Activated naive CD8-positive, alpha-beta T cell treated with anti-CD3 and anti-CD28 coated beads, Interleukin-2, amount 50 U/mL, for 24 hours (primary cell): ENCODE results near the gene ARID3B.

Experiments used
- ATAC-seq: fragments of 150-1000 bp; cut with Tn5 transposase; one replicate; pipeline ENCODE4 v1.10.0; 2021
- DNase-seq: peaks from one replicate; pipeline ENCODE4 v3.0.0; 2021
- H3K27ac Mint-ChIP-seq: one replicate; pipeline ENCODE4 v1.8.0; 2021; ENCODE audit warnings: mild to moderate bottlenecking, mixed read lengths
- H3K27me3 Mint-ChIP-seq: one replicate; pipeline ENCODE4 v1.8.0; 2021; ENCODE audit warnings: mixed read lengths
- H3K36me3 Mint-ChIP-seq: one replicate; pipeline ENCODE4 v1.8.0; 2021; ENCODE audit warnings: low read depth, mixed read lengths
- H3K4me1 Mint-ChIP-seq: one replicate; pipeline ENCODE4 v1.8.0; 2021; ENCODE audit warnings: mixed read lengths
- H3K4me3 Mint-ChIP-seq: one replicate; pipeline ENCODE4 v1.8.0; 2021; ENCODE audit warnings: mild to moderate bottlenecking, moderate library complexity, mixed read lengths
- H3K9me3 Mint-ChIP-seq: one replicate; pipeline ENCODE4 v1.8.0; 2021; ENCODE audit warnings: mixed read lengths

Gene ARID3B

DNA sequence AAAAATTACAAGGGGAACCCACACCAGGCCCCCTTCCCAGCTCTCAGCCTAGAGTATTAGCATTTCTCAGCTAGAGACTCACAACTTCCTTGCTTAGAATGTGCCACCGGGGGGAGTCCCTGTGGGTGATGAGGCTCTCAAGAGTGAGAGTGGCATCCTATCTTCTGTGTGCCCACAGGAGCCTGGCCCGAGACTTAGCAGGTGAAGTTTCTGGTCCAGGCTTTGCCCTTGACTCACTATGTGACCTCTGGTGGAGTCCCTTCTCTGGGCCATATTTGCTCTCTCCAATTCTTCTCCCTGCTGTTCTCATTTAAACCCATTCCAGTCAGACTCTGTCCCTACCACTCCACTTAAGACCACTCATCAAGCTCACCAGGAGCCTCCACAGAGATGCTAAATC is 92.8 kb downstream of the ARID3B start:
- H3K27me3 Mint-ChIP-seq = no peaks in the 10 kb centered on the region
- peaks cover 25% of the 10 kb centered on the region for H3K36me3 Mint-ChIP-seq
- H3K4me3 Mint-ChIP-seq = no peak overlapping the region
- H3K27ac Mint-ChIP-seq = no peak overlapping the region
- DNase-seq = no peak
- no peak for ATAC-seq
- H3K9me3 Mint-ChIP-seq = no peaks in the 10 kb centered on the region
- no peaks in the 10 kb centered on the region for H3K4me1 Mint-ChIP-seq

DNA sequence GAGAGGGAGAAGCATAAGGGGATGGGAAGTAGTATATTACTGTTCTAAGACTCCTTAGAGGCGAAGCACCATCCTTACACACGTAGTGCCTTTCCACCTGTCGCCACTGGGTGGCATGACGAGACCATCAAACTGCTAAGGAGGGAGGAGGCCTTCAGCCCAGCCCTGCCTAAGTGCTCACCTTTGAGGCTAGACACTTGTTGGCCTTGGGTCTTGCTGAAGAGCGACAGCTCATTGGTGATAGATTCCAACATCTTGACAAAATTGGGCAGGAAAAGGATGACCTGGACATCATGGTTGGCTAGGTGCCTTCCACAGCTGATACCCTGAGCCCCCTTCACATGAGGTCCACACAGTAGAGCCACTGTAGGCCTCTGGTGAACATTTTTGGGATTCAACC is 94.2 kb downstream of the ARID3B start:
- H3K4me1 Mint-ChIP-seq = no peaks in the 10 kb centered on the region
- no peaks in the 10 kb centered on the region for H3K9me3 Mint-ChIP-seq
- ATAC-seq = peak; percentile 81
- DNase-seq = peak; percentile 76
- H3K36me3 Mint-ChIP-seq = peaks cover 16% of the 10 kb centered on the region
- H3K27ac Mint-ChIP-seq = no peak overlapping the region
- H3K4me3 Mint-ChIP-seq = no peak overlapping the region
- H3K27me3 Mint-ChIP-seq = no peaks in the 10 kb centered on the region

DNA sequence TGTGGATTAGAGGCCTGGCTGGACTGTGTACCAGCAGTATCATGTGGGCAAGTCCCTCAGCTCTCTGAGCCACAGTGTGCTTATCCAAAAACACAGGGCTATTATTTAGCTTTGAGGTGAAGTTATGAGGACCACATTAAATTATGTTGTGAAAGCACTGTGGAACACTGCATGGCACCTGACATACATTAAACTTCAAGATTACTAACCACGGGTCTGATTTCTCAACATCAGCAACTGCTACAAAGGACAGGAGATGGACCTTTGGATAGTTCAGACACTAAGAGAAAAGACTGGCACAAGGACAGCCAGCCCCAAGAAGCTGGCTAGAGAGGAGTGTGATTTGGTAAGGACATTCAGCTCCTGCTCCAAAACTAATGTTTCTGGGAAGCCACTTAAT is 96.0 kb downstream of the ARID3B start:
- Mint-ChIP-seq H3K36me3 (peaks cover 16% of the 10 kb centered on the region), H3K27ac (no peak overlapping the region), H3K27me3 (no peaks in the 10 kb centered on the region), H3K4me1 (peaks cover 13% of the 10 kb centered on the region), H3K4me3 (no peak overlapping the region), H3K9me3 (no peaks in the 10 kb centered on the region)
- ATAC-seq (no peak), DNase-seq (no peak)

DNA sequence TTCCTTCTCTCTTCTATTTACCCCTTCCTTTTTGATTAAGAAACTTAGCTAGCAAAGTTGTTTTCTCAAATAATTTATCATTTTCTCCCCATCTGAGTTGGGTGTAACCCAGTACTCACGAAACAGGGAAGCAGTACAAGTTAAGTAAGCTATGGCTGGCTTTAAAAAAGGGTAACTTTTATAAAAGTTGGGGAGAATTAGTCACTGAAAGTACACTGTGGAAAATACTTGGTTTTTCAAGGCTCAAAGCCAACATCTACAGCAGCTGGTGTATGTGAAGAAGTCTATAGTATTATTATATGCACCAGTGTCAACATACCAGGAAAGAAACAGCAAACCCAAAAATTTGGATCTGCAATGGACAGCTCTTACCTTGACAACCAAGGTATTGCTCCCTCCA is 100.1 kb downstream of the ARID3B start:
- H3K9me3 Mint-ChIP-seq = no peaks in the 10 kb centered on the region
- H3K36me3 Mint-ChIP-seq = peaks cover 6% of the 10 kb centered on the region
- H3K4me3 Mint-ChIP-seq = no peak overlapping the region
- peak overlapping the region; percentile 21 for H3K27ac Mint-ChIP-seq
- H3K4me1 Mint-ChIP-seq = peaks cover 17% of the 10 kb centered on the region
- ATAC-seq = peak; percentile 48
- no peak for DNase-seq
- H3K27me3 Mint-ChIP-seq = no peaks in the 10 kb centered on the region

DNA sequence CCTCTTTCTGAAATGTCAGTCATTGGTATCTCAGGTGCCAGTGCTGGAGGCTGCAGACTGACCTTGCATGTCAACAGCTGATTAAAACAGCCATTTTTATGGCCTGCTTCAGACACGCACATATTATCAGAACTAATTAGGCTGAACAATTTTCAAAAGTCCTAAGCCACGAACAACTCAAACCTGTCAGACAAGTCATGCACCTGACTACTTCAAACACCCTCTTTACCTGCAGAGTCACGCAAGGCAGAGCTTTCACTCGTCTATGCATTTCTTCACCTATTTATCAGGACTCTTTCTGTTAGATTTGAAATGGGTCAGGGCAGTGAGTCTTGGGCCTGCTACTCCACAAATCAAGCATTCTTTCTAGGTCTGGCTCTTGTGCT is 101.3 kb downstream of the ARID3B start:
- Mint-ChIP-seq H3K4me3 (no peak overlapping the region), H3K27ac (no peak overlapping the region), H3K27me3 (no peaks in the 10 kb centered on the region), H3K36me3 (peaks cover 6% of the 10 kb centered on the region), H3K9me3 (no peaks in the 10 kb centered on the region), H3K4me1 (peaks cover 17% of the 10 kb centered on the region)
- ATAC-seq (no peak), DNase-seq (no peak)

DNA sequence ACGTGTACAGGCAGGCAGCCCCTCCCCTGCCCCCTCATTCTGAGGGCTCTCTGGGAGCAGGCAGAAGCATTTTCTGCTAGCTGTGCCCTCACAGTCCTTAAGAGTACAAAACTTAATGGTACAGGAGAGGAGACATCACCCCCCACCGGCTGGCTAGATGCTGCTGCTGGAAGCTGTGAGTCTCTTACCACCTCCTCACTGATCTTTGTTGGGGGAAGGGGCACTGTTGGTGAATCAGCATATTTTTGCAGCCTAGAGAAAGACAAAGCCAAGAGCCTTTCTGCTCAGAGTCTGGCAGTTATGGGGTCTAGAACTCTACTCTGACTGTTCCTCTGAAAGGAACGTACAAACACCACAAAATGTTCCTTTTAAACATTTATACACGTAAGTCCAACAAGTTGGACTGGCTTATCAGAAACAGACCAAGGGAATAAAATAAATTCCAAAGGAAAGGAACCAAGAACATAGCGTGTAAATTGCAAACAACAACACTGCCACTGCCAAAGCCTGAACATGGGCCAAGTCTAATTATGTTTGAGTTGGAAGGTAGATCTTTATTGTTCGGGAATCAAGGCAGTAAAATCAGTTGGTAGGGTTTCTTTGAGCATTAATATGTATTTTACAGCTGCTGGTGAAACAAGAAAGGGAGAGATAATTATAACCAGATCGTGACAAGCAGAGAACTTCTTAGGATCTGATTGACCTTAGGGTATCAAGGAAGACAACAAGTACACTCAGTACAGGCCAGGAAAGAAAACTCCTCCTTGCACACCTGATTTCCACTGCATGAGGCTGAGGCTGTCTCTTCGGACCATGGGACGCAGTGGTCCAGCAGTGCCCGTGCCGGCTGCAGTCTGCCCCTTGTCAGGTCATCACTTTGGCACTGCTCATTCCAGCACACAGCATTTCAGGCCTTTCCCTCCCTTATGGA is 102.0 kb downstream of the ARID3B start:
- H3K36me3 Mint-ChIP-seq = peaks cover 5% of the 10 kb centered on the region
- H3K27me3 Mint-ChIP-seq = no peaks in the 10 kb centered on the region
- H3K4me3 Mint-ChIP-seq = no peak overlapping the region
- no peak for ATAC-seq
- no peaks in the 10 kb centered on the region for H3K9me3 Mint-ChIP-seq
- H3K27ac Mint-ChIP-seq = no peak overlapping the region
- H3K4me1 Mint-ChIP-seq = peaks cover 17% of the 10 kb centered on the region
- no peak for DNase-seq

DNA sequence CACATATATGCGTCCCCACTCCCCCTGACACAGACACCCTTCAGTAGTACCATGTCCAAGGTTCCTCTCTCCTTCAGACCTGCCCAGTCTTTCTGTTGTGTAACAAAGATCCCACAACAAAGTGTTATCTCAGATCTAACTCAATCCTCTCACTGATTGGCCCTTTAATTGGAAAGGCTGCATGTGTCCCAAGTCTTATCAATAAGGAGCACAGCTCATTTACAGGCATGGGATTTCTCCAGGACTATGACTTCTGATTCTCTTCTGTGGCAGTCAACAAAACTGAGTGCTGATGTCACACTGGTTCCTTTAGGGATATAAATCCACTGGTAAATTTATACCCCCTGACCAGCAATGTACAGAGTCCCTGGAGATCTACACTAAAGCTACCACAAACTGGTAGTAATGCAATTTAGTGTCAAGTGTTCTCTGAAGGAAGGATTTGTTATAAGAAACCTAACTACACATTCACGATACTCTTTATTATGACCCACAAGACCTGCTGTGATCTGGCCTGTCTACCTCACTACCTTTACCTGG is 102.7 kb downstream of the ARID3B start:
- Mint-ChIP-seq H3K36me3 (peaks cover 6% of the 10 kb centered on the region), H3K4me3 (no peak overlapping the region), H3K27me3 (no peaks in the 10 kb centered on the region), H3K9me3 (no peaks in the 10 kb centered on the region), H3K4me1 (peaks cover 17% of the 10 kb centered on the region), H3K27ac (no peak overlapping the region)
- ATAC-seq (no peak), DNase-seq (no peak)

DNA sequence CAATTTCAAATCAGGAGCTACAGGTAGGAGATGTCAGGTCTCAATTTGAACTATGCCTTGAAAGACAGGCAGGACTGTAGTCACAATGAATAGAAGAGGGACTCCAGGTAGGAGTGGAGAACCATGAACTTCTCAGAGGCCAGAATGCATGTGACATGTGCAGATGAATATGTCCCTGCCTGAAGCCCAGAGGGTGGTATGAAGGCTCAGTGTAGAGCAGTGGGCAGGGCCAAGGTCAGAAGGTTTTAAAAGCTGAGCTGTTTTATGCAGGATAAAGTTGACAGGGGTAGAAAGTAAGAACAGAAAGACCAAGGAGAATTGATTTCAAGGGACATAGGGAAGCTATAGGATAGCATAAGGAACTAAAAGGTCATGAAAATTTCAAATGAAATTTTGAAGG is 105.5 kb downstream of the ARID3B start:
- Mint-ChIP-seq H3K27ac (no peak overlapping the region), H3K4me3 (no peak overlapping the region), H3K36me3 (peaks cover 7% of the 10 kb centered on the region), H3K27me3 (no peaks in the 10 kb centered on the region), H3K9me3 (no peaks in the 10 kb centered on the region), H3K4me1 (peaks cover 9% of the 10 kb centered on the region)
- DNase-seq = no peak
- no peak for ATAC-seq
